Neural cell (in vitro differentiated cells): ENCODE results near the gene CACUL1. TPM values are rescaled to one million over a fixed set of nuclear protein-coding genes. Genes with fewer than 3 reads are reported as not detected.

Experiments
- H2AFZ ChIP-seq: fragments of 200-600, 300-800 bp; sonication (generic), shearing (Covaris generic); 2 replicates; pipeline ENCODE4 v1.6.0; 2014; ENCODE audit warnings: low read depth, mild to moderate bottlenecking, antibody characterized with exemption, low read length, moderate library complexity
- H3F3A ChIP-seq: fragments of 200-600 bp; shearing (Covaris generic); 2 replicates; pipeline ENCODE4 v1.6.1; 2016; ENCODE audit warnings: mild to moderate bottlenecking, moderate library complexity, mixed read lengths, antibody characterized with exemption, low read length; ENCODE audit not compliant: insufficient read depth, poor library complexity, severe bottlenecking
- H3K27ac ChIP-seq: fragments of 200-600, 300-800 bp; sonication (generic), shearing (Covaris generic); 2 replicates; pipeline ENCODE4 v1.5.1; 2014; ENCODE audit warnings: mild to moderate bottlenecking, low read length, moderate library complexity
- H3K27me3 ChIP-seq: fragments of 300-800, 200-600 bp; sonication (generic), shearing (Covaris generic); 2 replicates; pipeline ENCODE4 v1.6.0; 2014; ENCODE audit warnings: mild to moderate bottlenecking, low read depth, low read length, moderate library complexity; ENCODE audit not compliant: insufficient read depth
- H3K36me3 ChIP-seq: fragments of 300-800, 200-600 bp; sonication (generic), shearing (Covaris generic); 2 replicates; pipeline ENCODE4 v1.5.1; 2014; ENCODE audit warnings: mild to moderate bottlenecking, antibody characterized with exemption, low read length, moderate library complexity; ENCODE audit not compliant: insufficient read depth
- H3K4me2 ChIP-seq: fragments of 300-800, 200-600 bp; sonication (generic), shearing (Covaris generic); 2 replicates; pipeline ENCODE4 v1.6.0; 2014; ENCODE audit warnings: mild to moderate bottlenecking, low read length
- H3K4me3 ChIP-seq: fragments of 300-800, 200-600 bp; sonication (generic), shearing (Covaris generic); 2 replicates; pipeline ENCODE4 v1.5.1; 2014; ENCODE audit warnings: mild to moderate bottlenecking, low read length, moderate library complexity
- H3K79me2 ChIP-seq: fragments of 200-600 bp; shearing (Covaris generic); replicated peaks from 2 replicates; pipeline ENCODE4 v1.6.0; 2014; ENCODE audit warnings: mild to moderate bottlenecking, low read length, moderate library complexity; ENCODE audit not compliant: insufficient read depth
- H3K9ac ChIP-seq: fragments of 300-800, 200-600 bp; sonication (generic), shearing (Covaris generic); 2 replicates; pipeline ENCODE4 v1.6.1; 2016; ENCODE audit warnings: mild to moderate bottlenecking, low read length, mixed read lengths
- H3K9me2 ChIP-seq: fragments of 200-600 bp; shearing (Covaris generic); 2 replicates; pipeline ENCODE4 v1.6.1; 2016; ENCODE audit warnings: mild to moderate bottlenecking, low read length, mixed read lengths; ENCODE audit not compliant: insufficient read depth
- H3K9me3 ChIP-seq: fragments of 200-600, 300-800 bp; sonication (generic), shearing (Covaris generic); 2 replicates; pipeline ENCODE4 v1.6.1; 2016; ENCODE audit warnings: mild to moderate bottlenecking, mixed run types, low read length, moderate library complexity, mixed read lengths
- H4K20me1 ChIP-seq: fragments of 200-600 bp; shearing (Covaris generic); 2 replicates; pipeline ENCODE4 v1.6.1; 2016; ENCODE audit warnings: mild to moderate bottlenecking, mixed run types; ENCODE audit not compliant: insufficient read depth
- EP300 ChIP-seq: fragments of 450-650 bp; conservative IDR thresholded peaks from 2 replicates; pipeline ENCODE4 v1.6.1; 2014; ENCODE audit warnings: antibody characterized with exemption, mild to moderate bottlenecking, moderate library complexity; ENCODE audit not compliant: poor library complexity, severe bottlenecking
- EZH2 ChIP-seq: fragments of 200-600, 300-800 bp; shearing (Covaris generic), sonication (generic); IDR thresholded peaks from 2 replicates; pipeline ENCODE4 v1.6.1; 2014; ENCODE audit warnings: antibody characterized with exemption, low read length, borderline replicate concordance, mild to moderate bottlenecking; ENCODE audit not compliant: insufficient read depth, poor library complexity, severe bottlenecking
- MXI1 ChIP-seq: fragments of 450-650 bp; conservative IDR thresholded peaks from 2 replicates; pipeline ENCODE4 v1.6.1; 2014; ENCODE audit warnings: antibody characterized with exemption, mild to moderate bottlenecking; ENCODE audit not compliant: poor library complexity, severe bottlenecking
- POLR2AphosphoS5 ChIP-seq: IDR thresholded peaks from 2 replicates; pipeline ENCODE4 v1.6.1; 2012
- RAD21 ChIP-seq: fragments of 450-650 bp; conservative IDR thresholded peaks from 2 replicates; pipeline ENCODE4 v1.6.1; 2014; ENCODE audit warnings: antibody characterized with exemption, mild to moderate bottlenecking, moderate library complexity
- SMC3 ChIP-seq: fragments of 450-650 bp; conservative IDR thresholded peaks from 2 replicates; pipeline ENCODE4 v1.6.1; 2014; ENCODE audit warnings: antibody characterized with exemption, mild to moderate bottlenecking, moderate library complexity; ENCODE audit not compliant: poor library complexity
- TAF1 ChIP-seq: IDR thresholded peaks from 2 replicates; pipeline ENCODE4 v1.6.1; 2012; ENCODE audit warnings: low read depth
- polyA plus RNA-seq: library from polyadenylated mRNA; depleted of rRNA; stranded (reverse); fragments of >200 nt; gene quantifications from 2 replicates; pipeline ENCODE4 v1.2.3, GENCODE V29; 2014
- TF ChIP-seq, protein P1 (sequence below): IDR thresholded peaks from 2 replicates; pipeline ENCODE4 v1.6.1; 2012; ENCODE audit warnings: borderline replicate concordance
- TF ChIP-seq, protein P2 (sequence below): fragments of 450-650 bp; IDR thresholded peaks from 2 replicates; pipeline ENCODE4 v1.5.1; 2014; ENCODE audit warnings: antibody characterized with exemption, mild to moderate bottlenecking, moderate library complexity; ENCODE audit not compliant: poor library complexity, severe bottlenecking

CACUL1 gene
- polyA plus RNA-seq, 1 donor from 2014 or later = 12.8 TPM

DNA sequence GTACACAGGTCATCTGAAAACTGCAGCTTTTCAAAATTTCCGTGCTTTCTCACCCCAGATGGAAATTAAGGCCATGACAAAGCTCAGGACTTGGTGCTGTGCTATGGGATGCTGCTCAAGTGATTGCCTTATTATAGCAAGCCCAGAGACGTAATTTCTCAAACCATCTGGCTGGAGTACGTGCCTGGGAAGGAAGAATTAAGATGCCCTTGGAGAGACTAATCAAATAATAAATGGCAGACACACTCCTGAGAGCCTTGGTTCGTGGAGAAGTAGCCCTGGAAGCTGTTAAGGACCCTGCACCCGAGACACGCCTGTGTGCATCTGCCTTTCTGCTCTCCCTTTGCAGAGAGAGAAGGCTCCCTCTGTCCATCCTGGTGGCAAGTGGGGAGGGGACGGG is 121.0 kb downstream of the CACUL1 start:
- no peaks in the 10 kb centered on the region for H3K27me3 ChIP-seq
- H4K20me1 ChIP-seq = no peaks in the 10 kb centered on the region
- H3F3A ChIP-seq = no peaks in the 10 kb centered on the region
- H2AFZ ChIP-seq = no peak overlapping the region
- no peaks in the 10 kb centered on the region for H3K79me2 ChIP-seq
- no peak overlapping the region for H3K4me3 ChIP-seq
- no peak overlapping the region for H3K9ac ChIP-seq
- no peaks in the 10 kb centered on the region for H3K9me2 ChIP-seq
- no peak overlapping the region for H3K27ac ChIP-seq
- no peak overlapping the region for H3K4me2 ChIP-seq
- no peak for TF ChIP-seq POLR2AphosphoS5
- TF ChIP-seq, protein P1, sequence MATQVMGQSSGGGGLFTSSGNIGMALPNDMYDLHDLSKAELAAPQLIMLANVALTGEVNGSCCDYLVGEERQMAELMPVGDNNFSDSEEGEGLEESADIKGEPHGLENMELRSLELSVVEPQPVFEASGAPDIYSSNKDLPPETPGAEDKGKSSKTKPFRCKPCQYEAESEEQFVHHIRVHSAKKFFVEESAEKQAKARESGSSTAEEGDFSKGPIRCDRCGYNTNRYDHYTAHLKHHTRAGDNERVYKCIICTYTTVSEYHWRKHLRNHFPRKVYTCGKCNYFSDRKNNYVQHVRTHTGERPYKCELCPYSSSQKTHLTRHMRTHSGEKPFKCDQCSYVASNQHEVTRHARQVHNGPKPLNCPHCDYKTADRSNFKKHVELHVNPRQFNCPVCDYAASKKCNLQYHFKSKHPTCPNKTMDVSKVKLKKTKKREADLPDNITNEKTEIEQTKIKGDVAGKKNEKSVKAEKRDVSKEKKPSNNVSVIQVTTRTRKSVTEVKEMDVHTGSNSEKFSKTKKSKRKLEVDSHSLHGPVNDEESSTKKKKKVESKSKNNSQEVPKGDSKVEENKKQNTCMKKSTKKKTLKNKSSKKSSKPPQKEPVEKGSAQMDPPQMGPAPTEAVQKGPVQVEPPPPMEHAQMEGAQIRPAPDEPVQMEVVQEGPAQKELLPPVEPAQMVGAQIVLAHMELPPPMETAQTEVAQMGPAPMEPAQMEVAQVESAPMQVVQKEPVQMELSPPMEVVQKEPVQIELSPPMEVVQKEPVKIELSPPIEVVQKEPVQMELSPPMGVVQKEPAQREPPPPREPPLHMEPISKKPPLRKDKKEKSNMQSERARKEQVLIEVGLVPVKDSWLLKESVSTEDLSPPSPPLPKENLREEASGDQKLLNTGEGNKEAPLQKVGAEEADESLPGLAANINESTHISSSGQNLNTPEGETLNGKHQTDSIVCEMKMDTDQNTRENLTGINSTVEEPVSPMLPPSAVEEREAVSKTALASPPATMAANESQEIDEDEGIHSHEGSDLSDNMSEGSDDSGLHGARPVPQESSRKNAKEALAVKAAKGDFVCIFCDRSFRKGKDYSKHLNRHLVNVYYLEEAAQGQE = no peak
- no peak for TF ChIP-seq SMC3
- no peaks in the 10 kb centered on the region for H3K9me3 ChIP-seq
- H3K36me3 ChIP-seq = no peaks in the 10 kb centered on the region

DNA sequence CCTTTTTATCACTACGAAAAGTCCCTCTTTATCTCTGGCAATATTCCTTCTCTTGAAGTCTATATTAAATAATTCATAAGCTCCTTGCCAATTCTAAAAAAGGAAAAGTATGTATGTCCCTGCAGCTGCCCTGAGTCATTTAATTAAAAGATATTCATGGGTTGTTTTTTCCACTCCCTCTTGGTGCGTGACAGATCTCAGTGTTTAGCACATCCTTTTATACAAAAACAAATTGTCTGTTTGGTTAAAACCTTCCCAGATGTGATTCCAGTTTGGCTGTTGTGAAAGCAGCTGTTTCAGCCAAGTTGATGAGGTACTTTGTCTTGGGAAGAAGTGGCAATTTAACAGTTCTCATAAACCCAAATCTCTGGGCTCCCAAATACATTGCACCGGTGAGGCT is 125.6 kb downstream of the CACUL1 start:
- Histone ChIP-seq H3K4me3 (no peak overlapping the region), H3K4me2 (no peak overlapping the region), H3K79me2 (no peaks in the 10 kb centered on the region), H3F3A (no peaks in the 10 kb centered on the region), H3K9ac (no peak overlapping the region), H3K27ac (no peak overlapping the region), H4K20me1 (no peaks in the 10 kb centered on the region), H3K9me2 (no peaks in the 10 kb centered on the region), H2AFZ (no peak overlapping the region), H3K27me3 (no peaks in the 10 kb centered on the region), H3K36me3 (no peaks in the 10 kb centered on the region), H3K9me3 (no peaks in the 10 kb centered on the region)
- TF ChIP-seq POLR2AphosphoS5 = no peak
- TF ChIP-seq EZH2 = no peak
- no peak for TF ChIP-seq TAF1
- TF ChIP-seq SMC3 = no peak
- TF ChIP-seq, protein P1 = no peak
- no peak for TF ChIP-seq EP300
- TF ChIP-seq RAD21 = no peak
- TF ChIP-seq, protein P2, sequence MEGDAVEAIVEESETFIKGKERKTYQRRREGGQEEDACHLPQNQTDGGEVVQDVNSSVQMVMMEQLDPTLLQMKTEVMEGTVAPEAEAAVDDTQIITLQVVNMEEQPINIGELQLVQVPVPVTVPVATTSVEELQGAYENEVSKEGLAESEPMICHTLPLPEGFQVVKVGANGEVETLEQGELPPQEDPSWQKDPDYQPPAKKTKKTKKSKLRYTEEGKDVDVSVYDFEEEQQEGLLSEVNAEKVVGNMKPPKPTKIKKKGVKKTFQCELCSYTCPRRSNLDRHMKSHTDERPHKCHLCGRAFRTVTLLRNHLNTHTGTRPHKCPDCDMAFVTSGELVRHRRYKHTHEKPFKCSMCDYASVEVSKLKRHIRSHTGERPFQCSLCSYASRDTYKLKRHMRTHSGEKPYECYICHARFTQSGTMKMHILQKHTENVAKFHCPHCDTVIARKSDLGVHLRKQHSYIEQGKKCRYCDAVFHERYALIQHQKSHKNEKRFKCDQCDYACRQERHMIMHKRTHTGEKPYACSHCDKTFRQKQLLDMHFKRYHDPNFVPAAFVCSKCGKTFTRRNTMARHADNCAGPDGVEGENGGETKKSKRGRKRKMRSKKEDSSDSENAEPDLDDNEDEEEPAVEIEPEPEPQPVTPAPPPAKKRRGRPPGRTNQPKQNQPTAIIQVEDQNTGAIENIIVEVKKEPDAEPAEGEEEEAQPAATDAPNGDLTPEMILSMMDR = no peak
- TF ChIP-seq MXI1 = no peak
